Posterior vena cava (tissue), 2 donors: ENCODE results near the gene CD1C. TPM values are rescaled to one million over a fixed set of nuclear protein-coding genes. Genes with fewer than 3 reads are reported as not detected.
"Not testable (repeated sequence)": the region's sequence is repeated elsewhere in the genome, so short reads cannot be mapped to it uniquely, and the experiment has no call there.

Experiments
- DNase-seq: peaks from one replicate; pipeline ENCODE4 v3.0.0-alpha.2; 2020; ENCODE audit warnings: low spot score
- intact Hi-C, 2 donors: fragments of 100-400 bp; cut with DNase I; formaldehyde crosslinking; loops; one replicate each; pipeline versions ENCODE4 v1.14.1 to v1.14.2; 2022 to 2023
- long read RNA-seq, 2 donors: library from polyadenylated mRNA; unstranded; transcript quantifications; one replicate each; pipeline ENCODE4 v2.0.0, GENCODE V29; 2020 to 2021
- total RNA-seq, 2 donors: library from RNA; stranded (reverse); fragmentation: NEBNext Ultra II Directional; extraction: Animal tissue kit (Norgen Biotek cat#: 25700); gene quantifications; one replicate each; pipeline ENCODE4 v1.2.1, GENCODE V29; 2021
- donor health status: DM: yes; HTN: yes; CAD: no.
- donor health status: DM: yes; HTN: yes; CAD: no.

CD1C gene
- total RNA-seq = under 1 TPM; 0.38 to 0.51 TPM
- long read RNA-seq, donor 1 = 0 reads
- long read RNA-seq, donor 2, partial matches to known transcripts = 0 of 1 reads
- long read RNA-seq, donor 2, other reads (novel, unspliced or antisense) = 0 of 1 reads

- intact Hi-C loops = no loop called here
- DNase-seq = no peak
Measured at GRCh38 chr1:158289811-158290210, at the start of gene CD1C. TSS of gene CD1C (plus strand) at chr1:158289923. CDS start at chr1:158290065, 142 bp downstream.

GRCh38 chr1:158246650-158247049 is 43.1 kb upstream of the CD1C start:
- DNase-seq = no peak
- intact Hi-C loops = no loop called here

GRCh38 chr1:158248118-158248517 is 41.6 kb upstream of the CD1C start:
- no peak for DNase-seq
- intact Hi-C loops = no loop called here

GRCh38 chr1:158248771-158249170 is 41.0 kb upstream of the CD1C start:
- no peak for DNase-seq
- intact Hi-C loops = no loop called here

GRCh38 chr1:158249646-158250045 is 40.1 kb upstream of the CD1C start:
- DNase-seq = no peak
- intact Hi-C loops = no loop called here

GRCh38 chr1:158251163-158251562 is 38.6 kb upstream of the CD1C start:
- no peak for DNase-seq
- intact Hi-C loops = no loop called here

- no peak for DNase-seq
- intact Hi-C loops = no loop called here
Measured at GRCh38 chr1:158255656-158256055, 34.1 kb upstream of the CD1C start.

GRCh38 chr1:158256747-158257146 is 33.0 kb upstream of the CD1C start:
- intact Hi-C loops, DNase-seq: not testable (repeated sequence)

GRCh38 chr1:158257888-158258287 is 31.8 kb upstream of the CD1C start:
- intact Hi-C loops = no loop called here
- DNase-seq = no peak

GRCh38 chr1:158259117-158259516 is 30.6 kb upstream of the CD1C start:
- intact Hi-C loops = no loop called here
- no peak for DNase-seq

- intact Hi-C loops = no loop called here
- DNase-seq = no peak
Measured at GRCh38 chr1:158272681-158273080, 17.0 kb upstream of the CD1C start.

- intact Hi-C loops = no loop called here
Measured at GRCh38 chr1:158274797-158275196, 14.9 kb upstream of the CD1C start.

GRCh38 chr1:158282421-158282820 is 7.3 kb upstream of the CD1C start:
- DNase-seq, intact Hi-C loops: not testable (repeated sequence)

More at GRCh38 chr1:158274797-158275196, 14.9 kb upstream of the CD1C start:
- DNase-seq = no peak

- intact Hi-C loops = no loop called here
- DNase-seq = no peak
Measured at GRCh38 chr1:158283965-158284364, 5.8 kb upstream of the CD1C start.

GRCh38 chr1:158285756-158286241 is 3.9 kb upstream of the CD1C start:
- intact Hi-C loops = no loop called here
- peak; percentile 81 for DNase-seq

GRCh38 chr1:158286487-158286886 is 3.2 kb upstream of the CD1C start:
- intact Hi-C loops = no loop called here
- DNase-seq = no peak

GRCh38 chr1:158286941-158287346 is 2.8 kb upstream of the CD1C start:
- intact Hi-C loops = no loop called here

GRCh38 chr1:158290321-158290844 is 660 bp downstream of the CD1C start:
- DNase-seq = no peak
- intact Hi-C loops = no loop called here

More at GRCh38 chr1:158286941-158287346, 2.8 kb upstream of the CD1C start:
- DNase-seq = no peak

GRCh38 chr1:158295791-158296190 is 6.1 kb downstream of the CD1C start:
- intact Hi-C loops = no loop called here
- DNase-seq = no peak

GRCh38 chr1:158310623-158311022 is 20.9 kb downstream of the CD1C start:
- DNase-seq = no peak
- intact Hi-C loops = no loop called here

- intact Hi-C loops = no loop called here
- DNase-seq = no peak
Measured at GRCh38 chr1:158311066-158311465, 21.3 kb downstream of the CD1C start.
